IPS-11a (cell line): ENCODE results near the gene CBFA2T3.

Experiments used
- H3K4me3 ChIP-seq: one replicate; pipeline ENCODE4 v1.5.1; 2013; ENCODE audit warnings: low read depth, low read length, control low read depth

CBFA2T3 gene

GRCh38 chr16:88940862-88941817, 35.9 kb downstream of the CBFA2T3 start:
- H3K4me3 ChIP-seq = peak overlapping the region; percentile 20

- H3K4me3 ChIP-seq = peak overlapping the region; percentile 17
These were observed 36.8 kb downstream of the CBFA2T3 start for GRCh38 chr16:88939972-88940861.

DNA sequence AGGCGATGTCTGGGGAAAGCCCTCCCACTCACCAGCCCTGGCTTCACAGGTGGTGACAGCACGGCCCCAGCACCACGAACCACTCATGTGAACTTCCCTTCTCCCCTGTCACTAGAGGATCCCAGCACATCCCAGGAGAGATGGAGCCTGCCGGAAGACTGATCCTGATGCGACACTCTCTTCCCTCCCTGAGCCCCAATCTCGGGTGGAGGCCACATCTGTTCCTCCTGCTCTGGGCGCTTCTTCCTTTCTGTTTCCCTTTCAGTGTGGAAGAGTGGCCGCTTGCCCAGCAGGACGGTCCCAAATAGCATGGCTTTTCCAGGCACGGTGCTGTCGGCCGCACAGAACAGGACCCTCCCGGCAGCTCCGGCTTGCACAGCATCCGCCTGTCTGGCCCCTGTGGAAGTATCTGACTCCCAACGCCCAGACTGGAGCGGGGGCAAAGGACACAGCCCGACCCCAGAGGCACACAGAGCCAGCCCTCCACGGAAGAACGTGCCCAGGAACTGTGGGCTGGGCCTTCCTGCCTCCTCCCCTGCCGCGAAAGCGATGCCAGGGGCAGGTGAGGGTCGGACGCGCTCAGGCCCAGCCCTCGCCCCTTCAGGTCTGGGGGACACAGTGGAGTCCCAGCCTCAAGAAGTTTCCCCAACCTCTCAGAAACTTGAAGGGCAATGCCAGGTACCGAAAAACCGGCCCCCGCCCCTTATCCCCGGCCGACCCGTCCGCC, 37.6 kb downstream of the CBFA2T3 start:
- no peak overlapping the region for H3K4me3 ChIP-seq

GRCh38 chr16:88938777-88939244, 38.2 kb downstream of the CBFA2T3 start:
- H3K4me3 ChIP-seq = no peak overlapping the region

- no peak overlapping the region for H3K4me3 ChIP-seq
These were observed 38.8 kb downstream of the CBFA2T3 start for GRCh38 chr16:88938119-88938776.

DNA sequence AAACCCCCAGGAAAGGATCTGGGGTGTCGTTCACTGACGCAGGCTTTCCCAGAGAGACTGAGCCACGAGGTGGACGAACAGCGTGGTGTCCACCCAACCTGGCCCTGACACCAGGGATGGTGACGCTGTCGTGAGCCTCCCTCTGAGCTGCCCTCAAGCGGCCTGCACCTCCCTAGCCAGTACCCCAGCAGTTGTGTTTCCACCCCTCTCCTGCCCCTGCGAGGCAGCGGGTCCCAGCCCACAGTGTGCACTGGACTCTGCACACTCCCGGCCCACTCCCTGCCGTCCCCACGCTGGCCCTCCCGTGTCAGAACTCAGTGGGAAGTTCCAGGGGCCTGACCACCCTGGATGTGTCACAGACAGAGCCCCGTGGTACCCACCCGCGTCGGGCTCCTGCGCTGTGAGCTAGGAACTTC, 39.8 kb downstream of the CBFA2T3 start:
- H3K4me3 ChIP-seq = no peak overlapping the region

DNA sequence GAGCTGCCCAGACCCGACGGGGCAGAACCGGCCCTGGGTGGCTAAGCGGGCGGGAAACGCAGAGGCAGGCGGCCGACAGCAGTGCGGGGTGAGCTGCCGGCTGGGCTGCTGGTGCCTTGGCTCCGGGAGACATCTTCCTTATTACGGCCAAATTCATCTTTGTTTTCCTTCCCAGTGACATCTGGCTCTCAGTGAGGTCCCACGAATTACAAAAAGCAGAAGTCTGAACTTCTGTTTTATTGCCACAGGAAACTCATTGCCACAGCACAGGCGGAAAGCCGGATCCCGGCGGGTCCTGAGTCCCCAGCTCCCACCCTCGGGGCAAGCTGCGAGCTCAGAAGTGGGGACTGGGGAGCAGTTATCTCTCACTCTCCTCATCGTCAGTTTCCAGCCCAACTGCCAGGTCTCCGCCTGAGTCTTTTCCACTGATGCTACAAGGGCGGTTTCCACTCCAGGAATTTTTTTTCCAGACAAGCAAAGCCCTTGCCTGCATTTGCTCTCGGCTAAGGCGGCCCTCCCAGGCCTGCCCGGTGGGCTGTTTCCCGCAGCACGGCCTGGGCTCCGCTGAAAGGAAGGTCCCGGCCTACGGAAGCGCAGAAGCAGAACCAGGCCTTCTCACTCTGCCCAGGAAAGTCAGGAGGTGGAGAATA, 40.3 kb downstream of the CBFA2T3 start:
- no peak overlapping the region for H3K4me3 ChIP-seq

DNA sequence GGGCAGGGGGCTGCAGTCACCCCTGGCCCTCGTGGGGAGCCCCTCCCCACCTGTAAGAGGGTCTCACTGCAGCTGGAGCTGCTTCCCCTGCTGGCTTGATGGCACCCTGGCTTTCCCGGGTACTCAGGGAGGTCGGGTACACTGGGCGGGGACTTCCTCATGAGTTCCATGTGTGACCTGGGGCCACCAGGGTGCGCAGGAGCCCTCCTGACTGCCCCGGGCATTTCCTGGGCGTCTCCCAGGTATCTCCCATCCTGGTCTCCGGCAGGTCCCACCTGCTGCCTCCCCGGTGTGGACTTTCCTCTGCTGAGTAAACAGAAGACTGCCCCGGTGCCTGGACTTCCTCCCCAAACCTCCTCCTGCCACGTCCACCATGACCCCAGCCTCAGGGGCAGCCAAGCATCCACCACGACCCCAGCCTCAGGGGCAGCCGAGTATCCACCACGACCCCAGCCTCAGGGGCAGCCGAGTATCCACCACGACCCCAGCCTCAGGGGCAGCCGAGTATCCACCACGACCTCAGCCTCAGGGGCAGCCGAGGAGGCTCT, 40.9 kb downstream of the CBFA2T3 start:
- H3K4me3 ChIP-seq = no peak overlapping the region

DNA sequence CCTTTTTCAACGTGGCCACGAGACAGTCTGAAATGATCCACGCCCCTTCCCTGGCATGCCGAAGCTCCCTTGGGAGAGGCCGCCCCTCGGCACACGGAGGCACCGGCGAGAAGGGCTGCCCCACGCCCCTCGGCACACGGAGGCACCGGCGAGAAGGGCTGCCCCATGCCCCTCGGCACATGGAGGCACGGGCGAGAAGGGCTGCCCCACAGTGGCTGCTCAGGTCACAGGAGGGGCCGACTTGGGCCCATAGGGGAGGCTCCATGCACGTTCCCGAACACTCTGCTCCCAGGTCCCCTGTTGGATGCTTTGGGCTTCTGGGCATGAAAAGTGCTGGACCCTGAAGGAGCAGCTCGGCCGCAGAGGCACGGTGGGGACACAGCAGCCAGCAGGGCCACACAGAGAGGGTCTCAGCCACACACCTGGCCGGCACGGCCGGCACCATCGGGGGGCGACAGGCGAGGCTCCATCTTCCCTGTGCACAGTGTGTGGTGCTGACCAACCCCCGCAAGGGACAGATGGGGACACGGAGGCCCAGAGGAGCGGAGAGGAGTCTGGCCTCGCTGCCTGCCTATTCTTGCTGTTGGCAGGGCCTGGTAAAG, 42.8 kb downstream of the CBFA2T3 start:
- H3K4me3 ChIP-seq = no peak overlapping the region

- no peak overlapping the region for H3K4me3 ChIP-seq
These were observed 44.1 kb downstream of the CBFA2T3 start for GRCh38 chr16:88932929-88933328.

DNA sequence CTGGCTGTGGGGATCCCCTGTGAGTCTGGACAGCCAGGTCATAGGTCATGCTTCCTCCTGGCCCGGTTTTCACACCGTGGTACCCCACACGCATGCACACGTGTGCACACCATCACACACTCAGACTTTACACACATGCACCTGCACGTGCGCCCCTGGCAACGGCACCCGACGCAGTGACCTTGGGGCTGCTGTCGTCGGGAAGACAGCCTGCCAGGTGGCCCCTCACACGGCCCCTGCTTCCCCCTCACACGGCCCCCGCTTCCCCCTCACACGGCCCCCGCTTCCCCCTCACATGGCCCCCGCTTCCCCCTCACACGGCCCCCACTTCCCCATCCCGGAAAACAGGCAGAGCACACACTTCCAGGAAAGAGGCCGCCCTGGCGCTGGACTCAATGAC, 45.1 kb downstream of the CBFA2T3 start:
- H3K4me3 ChIP-seq = no peak overlapping the region

DNA sequence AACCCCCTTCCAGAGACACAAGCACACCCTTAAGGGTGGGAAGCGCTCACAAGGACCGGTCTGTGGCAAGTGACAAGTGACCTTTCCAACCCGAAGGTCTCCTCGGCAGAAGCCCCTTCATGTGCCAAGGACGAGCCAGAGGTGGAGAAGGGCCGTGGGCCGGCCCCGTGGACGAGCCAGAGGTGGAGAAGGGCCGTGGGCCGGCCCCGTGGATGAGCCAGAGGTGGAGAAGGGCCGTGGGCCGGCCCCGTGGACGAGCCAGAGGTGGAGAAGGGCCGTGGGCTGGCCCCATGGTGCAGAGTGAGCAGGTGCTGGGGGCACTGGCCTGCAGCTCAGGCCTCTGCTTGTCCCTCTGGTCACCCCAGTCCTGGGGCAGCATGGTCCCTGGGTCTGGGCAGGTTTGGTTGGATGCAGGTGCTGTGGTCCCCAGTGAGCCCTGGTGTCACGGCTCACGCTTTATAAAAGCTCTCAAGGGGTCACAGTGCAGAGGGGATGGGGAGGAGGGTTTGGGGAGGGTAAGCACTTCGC, 45.6 kb downstream of the CBFA2T3 start:
- no peak overlapping the region for H3K4me3 ChIP-seq

GRCh38 chr16:88930716-88931115, 46.3 kb downstream of the CBFA2T3 start:
- no peak overlapping the region for H3K4me3 ChIP-seq

- H3K4me3 ChIP-seq = no peak overlapping the region
These were observed 47.9 kb downstream of the CBFA2T3 start for GRCh38 chr16:88929091-88929445.

DNA sequence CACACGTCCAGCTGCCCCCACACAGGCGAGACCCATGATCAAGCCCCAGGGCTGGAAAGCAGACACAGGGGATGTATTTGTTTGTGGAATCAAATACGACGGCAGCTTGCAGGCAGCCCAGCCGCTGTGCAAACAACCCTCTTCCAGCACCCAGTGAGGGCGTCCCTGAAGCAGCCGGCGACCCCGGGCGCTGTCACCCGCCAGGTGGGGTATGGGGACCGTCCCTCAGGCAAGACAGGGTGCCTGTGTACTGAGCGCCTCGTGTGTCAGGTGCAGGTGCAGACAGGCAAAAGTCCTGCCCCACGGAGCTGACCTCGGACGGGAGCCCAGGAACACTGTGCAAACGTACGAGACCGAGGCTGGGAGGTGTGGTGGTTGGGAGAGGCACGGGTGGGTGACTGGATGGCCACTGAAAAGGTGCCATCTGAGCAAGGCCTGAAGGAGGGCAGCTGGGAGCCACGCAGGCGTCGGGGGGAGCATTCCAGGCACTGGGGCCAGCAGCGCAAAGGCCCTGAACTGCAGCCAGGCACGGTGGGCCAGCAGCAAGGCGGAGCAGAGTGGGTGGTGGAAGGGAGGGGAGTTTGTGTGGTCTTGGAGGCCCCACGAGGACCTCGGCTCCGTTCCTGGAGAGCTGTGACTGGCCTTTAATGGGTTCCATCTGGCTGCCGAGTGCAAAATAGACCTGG, 48.5 kb downstream of the CBFA2T3 start:
- no peak overlapping the region for H3K4me3 ChIP-seq

GRCh38 chr16:88927661-88928060, 49.3 kb downstream of the CBFA2T3 start:
- no peak overlapping the region for H3K4me3 ChIP-seq

DNA sequence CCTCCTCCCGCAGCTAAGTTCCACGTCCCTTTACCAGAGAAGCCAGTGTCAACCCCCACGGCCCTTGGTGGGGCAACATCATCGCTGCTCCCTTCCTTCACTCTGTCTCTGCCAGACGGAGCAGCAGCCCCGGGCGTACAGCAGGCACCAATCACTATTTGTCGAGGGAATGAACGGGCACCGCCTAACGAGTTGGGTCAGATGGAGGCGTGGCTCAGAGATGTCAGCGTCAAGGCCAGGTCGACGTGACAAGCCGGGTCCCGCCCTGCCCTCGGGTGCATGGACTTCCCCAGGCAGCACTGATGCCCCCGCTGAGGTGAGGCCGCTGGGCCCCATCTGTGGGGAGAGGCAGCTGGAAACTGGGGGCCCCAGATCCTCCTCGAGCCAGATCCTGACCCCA, 50.0 kb downstream of the CBFA2T3 start:
- H3K4me3 ChIP-seq = no peak overlapping the region

DNA sequence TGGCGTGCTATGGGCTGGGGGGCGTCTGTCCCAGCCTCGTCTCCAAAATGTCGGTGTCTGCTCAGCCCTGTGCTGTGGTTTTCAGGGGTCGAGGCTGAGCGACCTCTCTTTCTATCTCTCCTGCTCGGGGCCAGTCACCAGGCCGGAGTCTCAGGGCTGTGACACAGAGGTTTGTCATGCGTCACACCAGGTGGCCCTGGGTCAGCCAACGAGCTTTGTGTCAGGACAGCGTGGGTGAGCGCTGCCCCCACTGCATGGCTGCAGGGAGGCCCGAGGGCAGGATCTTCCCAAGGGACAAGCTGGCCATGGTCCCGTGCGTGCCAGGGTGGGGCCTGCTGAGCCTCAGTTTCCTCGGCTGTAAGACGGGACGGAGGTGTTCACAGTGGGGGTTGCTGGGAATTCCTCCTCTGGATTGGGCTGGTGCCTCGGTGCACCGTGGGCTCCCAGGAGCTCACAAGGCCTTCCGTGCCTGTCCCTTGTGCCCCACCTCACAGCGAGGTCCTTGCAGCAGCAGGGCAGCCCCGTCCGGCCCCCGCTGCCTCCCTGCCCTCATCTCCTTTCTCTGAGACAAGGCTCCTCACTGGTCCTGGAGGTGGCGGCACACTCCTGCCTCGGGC, 50.5 kb downstream of the CBFA2T3 start:
- no peak overlapping the region for H3K4me3 ChIP-seq
